HepG2 (cell line): Measurements from ENCODE around the gene DUS1L. TPM values are rescaled to one million over a fixed set of nuclear protein-coding genes. Genes with fewer than 3 reads are reported as not detected.

Experiments
- ARNT2 ChIP-seq: sonication (generic); formaldehyde crosslinking; IDR thresholded peaks from 2 replicates; pipeline ENCODE4 v1.8.0; 2022; ENCODE audit warnings: mild to moderate bottlenecking, low read depth, missing genetic modification reagents, moderate library complexity
- BATF2 ChIP-seq: sonication (generic); formaldehyde crosslinking; IDR thresholded peaks from 2 replicates; pipeline ENCODE4 v1.8.0; 2022; ENCODE audit warnings: mild to moderate bottlenecking, missing genetic modification reagents, moderate library complexity
- CENPBD1 ChIP-seq: sonication (generic); formaldehyde crosslinking; IDR thresholded peaks from 2 replicates; pipeline ENCODE4 v1.8.0; 2022; ENCODE audit warnings: missing genetic modification reagents, low read depth, mild to moderate bottlenecking, borderline replicate concordance
- HOXA5 ChIP-seq: sonication (generic); formaldehyde crosslinking; IDR thresholded peaks from 2 replicates; pipeline ENCODE4 v1.4.0; 2020; ENCODE audit warnings: missing genetic modification reagents
- HOXD1 ChIP-seq: sonication (generic); formaldehyde crosslinking; IDR thresholded peaks from 2 replicates; pipeline ENCODE4 v1.5.0; 2020; ENCODE audit warnings: missing genetic modification reagents
- IKZF4 ChIP-seq: sonication (generic); formaldehyde crosslinking; IDR thresholded peaks from 2 replicates; pipeline ENCODE4 v1.5.1; 2020; ENCODE audit warnings: borderline replicate concordance, mild to moderate bottlenecking, low read depth, missing genetic modification reagents; ENCODE audit errors: not compliant biosample characterization
- PPARG ChIP-seq: conservative IDR thresholded peaks from 2 replicates; pipeline ENCODE4 v1.6.1; 2016; ENCODE audit warnings: missing biosample characterization, missing genetic modification reagents
- RARA ChIP-seq: IDR thresholded peaks from 2 replicates; pipeline ENCODE4 v1.6.1; 2016; ENCODE audit warnings: missing genetic modification reagents, missing compliant biosample characterization
- RBAK ChIP-seq: sonication (generic); formaldehyde crosslinking; IDR thresholded peaks from 2 replicates; pipeline ENCODE4 v1.5.1; 2020; ENCODE audit warnings: mild to moderate bottlenecking, missing genetic modification reagents
- SRSF9 ChIP-seq: fragments of 200-400 bp; formaldehyde crosslinking; IDR thresholded peaks from 2 replicates; pipeline ENCODE4 v1.6.1; 2018; ENCODE audit warnings: borderline replicate concordance, mild to moderate bottlenecking, low read depth, low read length; ENCODE audit not compliant: insufficient read depth, poor library complexity, severe bottlenecking
- SUZ12 ChIP-seq: fragments of 150-350 bp; IDR thresholded peaks from 2 replicates; pipeline ENCODE4 v1.6.1; 2014; ENCODE audit warnings: low read depth, low read length
- TFDP2 ChIP-seq: sonication (generic); formaldehyde crosslinking; IDR thresholded peaks from 2 replicates; pipeline ENCODE4 v1.4.0; 2020; ENCODE audit warnings: missing genetic modification reagents
- TMF1 ChIP-seq: sonication (generic); formaldehyde crosslinking; IDR thresholded peaks from 2 replicates; pipeline ENCODE4 v1.8.1; 2022; ENCODE audit warnings: low read depth, missing genetic modification reagents
- ZBTB38 ChIP-seq: sonication (generic); formaldehyde crosslinking; IDR thresholded peaks from 2 replicates; pipeline ENCODE4 v1.5.1; 2020; ENCODE audit warnings: mild to moderate bottlenecking, missing genetic modification reagents
- ZMAT5 ChIP-seq: sonication (generic); formaldehyde crosslinking; IDR thresholded peaks from 2 replicates; pipeline ENCODE4 v1.5.0; 2020; ENCODE audit warnings: mild to moderate bottlenecking, low read depth, missing genetic modification reagents, borderline replicate concordance
- ZNF264 ChIP-seq: sonication (generic); formaldehyde crosslinking; IDR thresholded peaks from 2 replicates; pipeline ENCODE4 v1.4.0; 2020; ENCODE audit warnings: missing genetic modification reagents
- ZNF329 ChIP-seq: sonication (generic); formaldehyde crosslinking; IDR thresholded peaks from 2 replicates; pipeline ENCODE4 v1.9.0; 2021; ENCODE audit warnings: low read depth, mild to moderate bottlenecking, missing genetic modification reagents
- ZNF362 ChIP-seq: sonication (generic); formaldehyde crosslinking; IDR thresholded peaks from 2 replicates; pipeline ENCODE4 v1.4.0; 2020; ENCODE audit warnings: missing genetic modification reagents, mild to moderate bottlenecking, borderline replicate concordance
- ZNF552 ChIP-seq: sonication (generic); formaldehyde crosslinking; IDR thresholded peaks from 2 replicates; pipeline ENCODE4 v1.9.0; 2022; ENCODE audit warnings: missing genetic modification reagents, mild to moderate bottlenecking, borderline replicate concordance
- ZUFSP ChIP-seq: sonication (generic); formaldehyde crosslinking; IDR thresholded peaks from 2 replicates; pipeline ENCODE4 v1.9.0; 2021; ENCODE audit warnings: missing genetic modification reagents, mild to moderate bottlenecking, borderline replicate concordance
- polyA plus RNA-seq, 8 experiments: library from polyadenylated mRNA; depleted of rRNA in 3 of 8; stranded (reverse) in 7 of 8; unstranded in 1 of 8; fragments of >200 nt; fragmentation: Illumina TruSeq in 4 of 8; extraction: Trizol in 4 of 8; gene quantifications; 2 replicates each; pipeline versions ENCODE4 v1.2.1 to v1.2.3, GENCODE V29; 2011 to 2016; ENCODE audit warnings: low read depth in 4 of 8, missing spikeins in 1 of 8, mixed read lengths in 1 of 8; ENCODE audit not compliant: insufficient read depth in 1 of 8
- total RNA-seq, 5 experiments: library from RNA; depleted of rRNA; stranded (reverse); fragments of >200 nt; fragmentation: Illumina TruSeq; extraction: Trizol; gene quantifications; 2 replicates each; pipeline ENCODE4 v1.2.3, GENCODE V29; 2016; ENCODE audit warnings: low read depth in 1 of 5
- TF ChIP-seq, protein P1 (sequence below): sonication (generic); formaldehyde crosslinking; IDR thresholded peaks from 2 replicates; pipeline ENCODE4 v1.4.0; 2020; ENCODE audit warnings: mild to moderate bottlenecking, missing genetic modification reagents

DUS1L gene
- total and polyA plus RNA-seq, 2 of the 13 experiments (the other 11 are each of a cell fraction or from before 2014, with no cell fraction given): 81.0 to 109 TPM

GRCh38 chr17:82076018-82076784 lies 10.6 kb upstream of the DUS1L start (continued):
- TF ChIP-seq ZUFSP (no peak), RARA (CRISPR knock-in tag) (no peak), ZBTB38 (0 out of 2 replicates have a peak, but pooled peaks have one; percentile 17), RBAK (CRISPR knock-in tag) (no peak), ZMAT5 (CRISPR knock-in tag) (no peak), IKZF4 (CRISPR knock-in tag) (no peak), ARNT2 (CRISPR knock-in tag) (no peak), HOXD1 (CRISPR knock-in tag) (no peak), HOXA5 (CRISPR knock-in tag) (no peak), SRSF9 (no peak), PPARG (no peak), SUZ12 (no peak), ZNF329 (no peak), ZNF552 (CRISPR knock-in tag) (no peak), ZNF264 (no peak), TMF1 (CRISPR knock-in tag) (no peak), ZNF362 (CRISPR knock-in tag) (no peak), TFDP2 (CRISPR knock-in tag) (no peak), BATF2 (CRISPR knock-in tag) (no peak), CENPBD1 (CRISPR knock-in tag) (no peak)
- TF ChIP-seq, protein P1, sequence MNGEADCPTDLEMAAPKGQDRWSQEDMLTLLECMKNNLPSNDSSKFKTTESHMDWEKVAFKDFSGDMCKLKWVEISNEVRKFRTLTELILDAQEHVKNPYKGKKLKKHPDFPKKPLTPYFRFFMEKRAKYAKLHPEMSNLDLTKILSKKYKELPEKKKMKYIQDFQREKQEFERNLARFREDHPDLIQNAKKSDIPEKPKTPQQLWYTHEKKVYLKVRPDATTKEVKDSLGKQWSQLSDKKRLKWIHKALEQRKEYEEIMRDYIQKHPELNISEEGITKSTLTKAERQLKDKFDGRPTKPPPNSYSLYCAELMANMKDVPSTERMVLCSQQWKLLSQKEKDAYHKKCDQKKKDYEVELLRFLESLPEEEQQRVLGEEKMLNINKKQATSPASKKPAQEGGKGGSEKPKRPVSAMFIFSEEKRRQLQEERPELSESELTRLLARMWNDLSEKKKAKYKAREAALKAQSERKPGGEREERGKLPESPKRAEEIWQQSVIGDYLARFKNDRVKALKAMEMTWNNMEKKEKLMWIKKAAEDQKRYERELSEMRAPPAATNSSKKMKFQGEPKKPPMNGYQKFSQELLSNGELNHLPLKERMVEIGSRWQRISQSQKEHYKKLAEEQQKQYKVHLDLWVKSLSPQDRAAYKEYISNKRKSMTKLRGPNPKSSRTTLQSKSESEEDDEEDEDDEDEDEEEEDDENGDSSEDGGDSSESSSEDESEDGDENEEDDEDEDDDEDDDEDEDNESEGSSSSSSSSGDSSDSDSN: no peak
